H9 (cell line): Measurements from ENCODE around the gene PLPP1. TPM values are rescaled to one million over a fixed set of nuclear protein-coding genes. Genes with fewer than 3 reads are reported as not detected.

Experiments
- DNase-seq: peaks from one replicate; pipeline ENCODE4 v3.0.0-alpha.2; 2017
- H2AFZ ChIP-seq: one replicate; pipeline ENCODE4 v1.6.1; 2013; ENCODE audit warnings: mild to moderate bottlenecking, low read length, control low read depth, moderate library complexity
- H2AK5ac ChIP-seq: 2 replicates; pipeline ENCODE4 v1.6.1; 2013; ENCODE audit warnings: low read length, control low read depth, mixed read lengths; ENCODE audit not compliant: insufficient read length
- H2BK120ac ChIP-seq: one replicate; pipeline ENCODE4 v1.6.1; 2013; ENCODE audit warnings: low read depth, mild to moderate bottlenecking, low read length, control low read depth, inconsistent platforms; ENCODE audit not compliant: poor library complexity, severe bottlenecking
- H2BK12ac ChIP-seq: 2 replicates; pipeline ENCODE4 v1.6.1; 2013; ENCODE audit warnings: low read length, control low read depth, mixed read lengths, low read depth; ENCODE audit not compliant: insufficient read length
- H2BK15ac ChIP-seq: 2 replicates; pipeline ENCODE4 v1.6.1; 2013; ENCODE audit warnings: low read depth, low read length, control low read depth
- H2BK20ac ChIP-seq: one replicate; pipeline ENCODE4 v1.6.1; 2013; ENCODE audit warnings: low read depth, mild to moderate bottlenecking, low read length, control low read depth, inconsistent platforms; ENCODE audit not compliant: poor library complexity, severe bottlenecking
- H2BK5ac ChIP-seq: 2 replicates; pipeline ENCODE4 v1.6.1; 2013; ENCODE audit warnings: low read length, control low read depth, mixed read lengths; ENCODE audit not compliant: insufficient read length
- H3K14ac ChIP-seq: 2 replicates; pipeline ENCODE4 v1.6.1; 2013; ENCODE audit warnings: low read length, control low read depth; ENCODE audit not compliant: insufficient read depth
- H3K18ac ChIP-seq: 2 replicates; pipeline ENCODE4 v1.6.1; 2013; ENCODE audit warnings: low read depth, mild to moderate bottlenecking, mixed read lengths, low read length, control low read depth; ENCODE audit not compliant: insufficient read length
- H3K23ac ChIP-seq: 2 replicates; pipeline ENCODE4 v1.6.1; 2013; ENCODE audit warnings: low read length, control low read depth, mixed read lengths, low read depth; ENCODE audit not compliant: insufficient read length
- H3K23me2 ChIP-seq: 2 replicates; pipeline ENCODE4 v1.6.1; 2013; ENCODE audit warnings: low read depth, mild to moderate bottlenecking, mixed read lengths, low read length, control low read depth; ENCODE audit not compliant: insufficient read length, poor library complexity, severe bottlenecking
- H3K27ac ChIP-seq: 2 replicates; pipeline ENCODE4 v1.5.1; 2013; ENCODE audit warnings: low read length, control low read depth, mixed read lengths, low read depth; ENCODE audit not compliant: insufficient read length
- H3K27me3 ChIP-seq: 2 replicates; pipeline ENCODE4 v1.6.1; 2013; ENCODE audit warnings: low read length, control low read depth, inconsistent platforms; ENCODE audit not compliant: insufficient read depth
- H3K4ac ChIP-seq: 2 replicates; pipeline ENCODE4 v1.6.1; 2013; ENCODE audit warnings: low read depth, mild to moderate bottlenecking, control low read depth, inconsistent platforms, low read length, moderate library complexity
- H3K4me1 ChIP-seq: 2 replicates; pipeline ENCODE4 v1.6.1; 2013; ENCODE audit warnings: low read length, control low read depth, inconsistent platforms; ENCODE audit not compliant: insufficient read depth
- H3K4me2 ChIP-seq: 2 replicates; pipeline ENCODE4 v1.6.1; 2013; ENCODE audit warnings: low read length, control low read depth, mixed read lengths; ENCODE audit not compliant: insufficient read length, insufficient read depth
- H3K56ac ChIP-seq: 2 replicates; pipeline ENCODE4 v1.6.1; 2013; ENCODE audit warnings: low read depth, mild to moderate bottlenecking, mixed read lengths, low read length, control low read depth; ENCODE audit not compliant: insufficient read length
- H3K79me1 ChIP-seq: 2 replicates; pipeline ENCODE4 v1.6.1; 2013; ENCODE audit warnings: low read depth, mild to moderate bottlenecking, moderate library complexity, low read length, control low read depth, inconsistent platforms; ENCODE audit not compliant: insufficient read depth, poor library complexity, severe bottlenecking
- H3K79me2 ChIP-seq: 2 replicates; pipeline ENCODE4 v1.6.1; 2013; ENCODE audit warnings: low read length, control low read depth, inconsistent platforms; ENCODE audit not compliant: insufficient read depth
- H3K9ac ChIP-seq: 2 replicates; pipeline ENCODE4 v1.6.1; 2013; ENCODE audit warnings: low read length, control low read depth, mixed read lengths; ENCODE audit not compliant: insufficient read length; ENCODE audit errors: extremely low read depth
- H3K9me3 ChIP-seq: one replicate; pipeline ENCODE4 v1.6.1; 2013; ENCODE audit warnings: low read depth, low read length, inconsistent platforms; ENCODE audit not compliant: control insufficient read depth
- H3T11ph ChIP-seq: one replicate; pipeline ENCODE4 v1.6.1; 2013; ENCODE audit warnings: mild to moderate bottlenecking, low read length, control low read depth, inconsistent platforms
- H4K20me1 ChIP-seq: one replicate; pipeline ENCODE4 v1.6.1; 2013; ENCODE audit not compliant: control insufficient read depth, insufficient read length, insufficient read depth
- H4K5ac ChIP-seq: 2 replicates; pipeline ENCODE4 v1.6.1; 2013; ENCODE audit warnings: low read depth, mild to moderate bottlenecking, mixed read lengths, low read length, control low read depth; ENCODE audit not compliant: insufficient read length
- H4K8ac ChIP-seq: replicated peaks from 2 replicates; pipeline ENCODE4 v1.6.1; 2013; ENCODE audit warnings: low read length, control low read depth, mixed read lengths, low read depth; ENCODE audit not compliant: insufficient read length
- H4K91ac ChIP-seq: 2 replicates; pipeline ENCODE4 v1.6.1; 2013; ENCODE audit warnings: low read depth, mild to moderate bottlenecking, moderate library complexity, mixed read lengths, low read length, control low read depth; ENCODE audit not compliant: insufficient read length
- H3K27ac Mint-ChIP-seq, 3 experiments: 2 replicates in 2 of 3; 3 replicates in 1 of 3; pipeline ENCODE4 v1.8.0; 2020 to 2021; ENCODE audit warnings: mixed read lengths in 3 of 3, mild to moderate bottlenecking in 1 of 3, moderate library complexity in 1 of 3
- H3K27me3 Mint-ChIP-seq: 2 replicates; pipeline ENCODE4 v1.8.0; 2021; ENCODE audit warnings: low read depth, mild to moderate bottlenecking, moderate library complexity, mixed read lengths
- H3K36me3 Mint-ChIP-seq, 3 experiments: 2 replicates in 2 of 3; 3 replicates in 1 of 3; pipeline ENCODE4 v1.8.0; 2020 to 2021; ENCODE audit warnings: low read depth in 3 of 3, mixed read lengths in 3 of 3; ENCODE audit not compliant: insufficient read depth in 1 of 3
- H3K4me1 Mint-ChIP-seq, 2 experiments: 2 replicates each; pipeline ENCODE4 v1.8.0; 2020; ENCODE audit warnings: mixed read lengths in 2 of 2
- H3K4me3 Mint-ChIP-seq, 2 experiments: 2 replicates in 1 of 2; 3 replicates in 1 of 2; pipeline ENCODE4 v1.8.0; 2020 to 2021; ENCODE audit warnings: mild to moderate bottlenecking in 2 of 2, mixed read lengths in 2 of 2, moderate library complexity in 1 of 2
- H3K9me3 Mint-ChIP-seq, 2 experiments: 2 replicates in 1 of 2; 3 replicates in 1 of 2; pipeline ENCODE4 v1.8.0; 2020; ENCODE audit warnings: mild to moderate bottlenecking in 2 of 2, mixed read lengths in 2 of 2, moderate library complexity in 1 of 2
- CTCF ChIP-seq: fragments of 200-600 bp; sonication (generic); conservative IDR thresholded peaks from 3 replicates; pipeline ENCODE4 v1.8.0; 2021; ENCODE audit warnings: antibody characterized with exemption, mild to moderate bottlenecking
- WGBS: extraction: QIAGEN DNeasy Blood & Tissue Kit; methylation state at CpG from one replicate; pipeline ENCODE4 v1.1.7; 2013; ENCODE audit warnings: missing lambda C conversion rate, low lambda C conversion rate, mixed read lengths; ENCODE audit not compliant: insufficient read length; ENCODE audit errors: extremely low coverage; 5-methylcytosine and 5-hydroxymethylcytosine counted together
- total RNA-seq: library from RNA; stranded (reverse); gene quantifications from 2 replicates; pipeline ENCODE4 v1.2.1, GENCODE V29; 2021

Gene PLPP1
- total RNA-seq, 1 experiment from 2014 or later, result 85.9 TPM

- no peak overlapping the region for H2BK12ac ChIP-seq
- no peak overlapping the region for H2BK20ac ChIP-seq
- no peak overlapping the region for H3K4me3 Mint-ChIP-seq
- no peak overlapping the region for H3K27ac ChIP-seq
- no peak overlapping the region for H3K9ac ChIP-seq
- peaks cover 18% of the 10 kb centered on the region; the same call in 1 of the 2 replicates for H3K79me2 ChIP-seq
- H3K56ac ChIP-seq, result no peak overlapping the region
- no peak overlapping the region for H4K8ac ChIP-seq
- no peaks in the 10 kb centered on the region for H4K20me1 ChIP-seq
- H3K14ac ChIP-seq, result no peak overlapping the region
- no peaks in the 10 kb centered on the region for H3K23me2 ChIP-seq
- H3K4ac ChIP-seq, result no peak overlapping the region
- no peak overlapping the region for H2BK5ac ChIP-seq
- no peak for TF ChIP-seq CTCF
- no peak overlapping the region for H2AK5ac ChIP-seq
- H4K91ac ChIP-seq, result no peak overlapping the region
- H3K4me1 Mint-ChIP-seq, result peaks cover 47 to 56% of the 10 kb centered on the region in 2 experiments
- DNase-seq, result no peak
- H3K18ac ChIP-seq, result no peak overlapping the region
- no peaks in the 10 kb centered on the region for H3K27me3 ChIP-seq
- no CpG with 5 or more reads among the region's 2 CpGs for WGBS
- H3K9me3 Mint-ChIP-seq, result no peaks in the 10 kb centered on the region
- no peak overlapping the region for H3T11ph ChIP-seq
- H3K9me3 ChIP-seq, result no peaks in the 10 kb centered on the region
- no peaks in the 10 kb centered on the region for H3K79me1 ChIP-seq
- H2BK15ac ChIP-seq, result no peak overlapping the region
- no peaks in the 10 kb centered on the region for H3K27me3 Mint-ChIP-seq
- peaks cover 0 to 32% (median 14%) of the 10 kb centered on the region in 3 experiments for H3K36me3 Mint-ChIP-seq
- H3K4me2 ChIP-seq, result no peak overlapping the region
- H3K4me1 ChIP-seq, result no peaks in the 10 kb centered on the region
- H4K5ac ChIP-seq, result no peak overlapping the region
- no peak overlapping the region for H2AFZ ChIP-seq
- H2BK120ac ChIP-seq, result no peak overlapping the region
- H3K23ac ChIP-seq, result no peak overlapping the region
- no peak overlapping the region; a peak in 2 of 7 replicates for H3K27ac Mint-ChIP-seq
Observed at GRCh38 chr5:55523293-55523692, 11.5 kb downstream of the PLPP1 start.
